GM19035 (cell line): Measurements from ENCODE around the gene PLA2G2F.

Source experiments
- ATAC-seq: cut with Tn5 transposase; IDR thresholded peaks from one replicate; pipeline ENCODE4 v1.9.1; 2021; ENCODE audit not compliant: unreplicated experiment

Gene PLA2G2F

GRCh38 chr1:20167126-20167525 is 28.0 kb downstream of the PLA2G2F start:
- no peak for ATAC-seq

- no peak for ATAC-seq
Measured at GRCh38 chr1:20168564-20169491, 29.7 kb downstream of the PLA2G2F start.

- no peak for ATAC-seq
Measured at GRCh38 chr1:20169932-20170331, 30.8 kb downstream of the PLA2G2F start.

GRCh38 chr1:20172033-20172590 is 33.0 kb downstream of the PLA2G2F start:
- ATAC-seq = no peak

DNA sequence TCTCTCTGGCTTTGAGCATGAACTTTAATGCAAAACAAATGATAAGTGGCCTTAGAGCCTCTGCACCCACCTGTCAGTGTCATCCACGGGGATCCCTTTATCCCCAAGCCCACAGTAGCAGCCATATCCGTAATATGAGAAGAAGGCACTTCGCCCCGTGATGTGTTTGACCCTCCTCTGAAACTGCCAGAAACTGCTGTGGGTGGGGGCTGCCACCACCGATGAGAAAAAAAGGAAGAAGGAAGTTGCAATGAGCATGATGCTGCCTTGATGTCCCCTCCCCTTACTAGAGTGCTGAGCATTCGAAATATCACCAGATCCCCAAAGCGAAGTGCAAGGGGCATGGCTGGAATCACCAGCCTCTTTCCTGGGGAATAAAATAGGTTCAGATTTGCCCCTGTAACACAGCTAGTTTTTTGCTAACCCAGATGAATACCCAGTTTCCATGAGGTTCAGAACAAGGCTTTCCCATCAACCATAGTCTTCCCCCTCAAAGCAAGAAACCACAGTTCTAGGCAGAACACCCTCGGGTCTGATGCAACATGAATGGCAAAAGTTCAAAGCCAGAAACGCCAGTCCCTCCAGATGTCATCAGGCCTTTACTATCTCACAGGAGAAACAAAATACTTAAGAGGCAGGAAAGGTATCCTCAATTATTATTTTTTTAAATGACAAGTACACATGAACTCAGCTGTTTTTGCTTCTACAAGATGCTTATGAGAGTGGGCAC is 36.0 kb downstream of the PLA2G2F start:
- no peak for ATAC-seq

GRCh38 chr1:20178634-20179370 is 39.7 kb downstream of the PLA2G2F start:
- no peak for ATAC-seq

DNA sequence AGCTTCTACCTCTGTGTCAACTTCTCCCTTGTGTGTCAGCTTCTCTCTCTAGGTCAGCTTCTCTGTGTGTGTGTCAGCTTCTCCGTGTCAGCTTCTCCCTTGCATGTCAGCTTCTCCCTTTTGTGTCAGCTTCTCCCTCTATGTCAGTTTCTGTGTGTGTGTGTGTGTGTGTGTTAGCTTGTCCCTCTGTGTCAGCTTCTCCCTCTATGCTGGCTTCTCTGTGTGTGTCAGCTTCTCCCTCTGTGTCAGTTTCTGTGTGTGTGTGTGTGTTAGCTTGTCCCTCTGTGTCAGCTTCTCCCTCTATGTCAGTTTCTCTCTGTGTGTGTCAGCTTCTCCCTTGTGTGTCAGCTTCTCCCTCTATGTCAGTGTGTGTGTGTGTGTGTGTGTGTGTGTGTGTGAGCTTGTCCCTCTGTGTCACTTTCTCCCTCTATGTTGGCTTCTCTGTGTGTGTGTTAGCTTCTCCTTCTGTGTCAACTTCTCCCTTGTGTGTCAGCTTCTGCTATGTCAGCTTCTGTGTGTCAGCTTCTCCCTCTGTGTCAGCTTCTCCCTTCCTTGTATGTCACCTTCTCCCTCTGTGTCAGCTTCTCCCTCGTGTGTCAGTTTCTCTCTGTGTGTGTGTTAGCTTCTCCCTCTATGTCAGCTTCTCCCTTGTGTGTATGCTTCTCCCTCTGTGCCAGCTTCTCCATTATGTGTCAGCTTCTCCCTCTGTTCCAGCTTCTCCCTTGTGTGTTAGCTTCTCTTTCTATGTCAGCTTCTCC is 40.4 kb downstream of the PLA2G2F start:
- no peak for ATAC-seq

DNA sequence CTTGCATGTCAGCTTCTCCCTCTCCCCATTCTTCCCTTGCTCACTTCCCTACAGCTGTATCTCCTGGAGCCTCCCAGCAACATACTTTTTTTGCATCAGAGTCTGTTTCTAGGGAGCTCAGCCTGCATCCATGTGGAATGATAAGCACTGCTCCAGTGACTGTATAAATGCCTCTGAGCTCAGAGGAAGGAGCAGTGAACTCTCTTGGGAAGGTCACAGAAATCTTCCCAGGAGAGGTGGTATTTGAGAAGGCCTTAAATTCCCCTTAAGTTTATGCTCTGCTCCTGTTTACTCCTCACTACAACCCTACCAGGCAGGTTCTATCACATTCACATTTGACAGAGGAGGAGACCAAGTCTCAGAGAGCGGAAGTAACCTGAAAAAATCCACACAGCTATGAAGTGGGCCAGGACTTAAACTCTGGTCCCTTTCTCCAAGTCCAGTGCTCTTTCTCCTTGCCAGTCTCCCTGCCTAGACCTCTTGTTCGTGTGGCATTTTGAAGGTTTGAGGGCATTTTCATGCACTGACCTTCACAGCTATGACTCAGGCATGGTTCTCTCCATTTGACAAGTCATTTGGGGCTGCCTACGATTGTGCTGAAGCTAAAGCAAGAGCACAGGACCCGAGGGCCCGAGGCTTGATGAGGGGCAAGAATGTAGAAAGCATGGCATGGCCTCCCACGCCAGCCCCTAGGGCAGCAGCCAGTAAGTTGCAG is 41.2 kb downstream of the PLA2G2F start:
- no peak for ATAC-seq

GRCh38 chr1:20180844-20181207 is 41.7 kb downstream of the PLA2G2F start:
- ATAC-seq = no peak

DNA sequence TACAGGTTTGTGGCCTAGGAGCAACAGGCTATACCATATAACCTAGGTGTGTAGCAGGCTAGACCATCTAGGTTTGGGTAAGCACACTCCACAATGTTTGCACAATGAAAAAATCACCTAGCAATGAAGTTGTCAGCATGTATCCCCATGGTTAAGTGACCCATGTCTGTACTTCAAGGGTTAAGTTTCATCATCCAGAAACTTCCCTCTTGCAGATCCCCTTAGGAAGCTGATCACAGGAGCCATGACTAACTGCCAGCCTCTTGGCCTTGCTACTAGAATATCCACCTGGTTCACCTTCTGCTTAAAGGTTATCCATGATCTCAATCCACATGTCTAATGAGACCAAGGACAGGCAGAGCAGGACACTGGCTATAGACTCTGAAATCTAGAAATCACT is 43.3 kb downstream of the PLA2G2F start:
- no peak for ATAC-seq

DNA sequence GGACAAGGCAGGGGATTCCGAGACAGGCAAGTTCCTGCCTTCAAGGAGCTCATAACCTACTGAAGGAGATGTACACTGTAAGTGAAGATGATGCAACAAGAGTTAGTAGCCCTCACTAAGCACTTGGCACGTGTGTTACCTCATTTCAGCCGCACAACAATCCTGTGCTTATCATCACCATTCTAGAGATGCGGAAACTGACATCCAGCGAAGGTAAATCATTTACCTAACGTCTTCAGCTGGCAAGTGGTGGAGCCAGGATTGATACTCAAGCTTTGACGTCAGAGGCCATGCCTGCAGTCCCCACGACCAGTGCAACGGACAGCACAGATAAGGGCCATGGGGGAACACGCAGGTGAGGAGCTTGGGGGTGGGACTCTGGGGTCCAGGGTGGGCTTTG is 43.9 kb downstream of the PLA2G2F start:
- ATAC-seq = no peak

DNA sequence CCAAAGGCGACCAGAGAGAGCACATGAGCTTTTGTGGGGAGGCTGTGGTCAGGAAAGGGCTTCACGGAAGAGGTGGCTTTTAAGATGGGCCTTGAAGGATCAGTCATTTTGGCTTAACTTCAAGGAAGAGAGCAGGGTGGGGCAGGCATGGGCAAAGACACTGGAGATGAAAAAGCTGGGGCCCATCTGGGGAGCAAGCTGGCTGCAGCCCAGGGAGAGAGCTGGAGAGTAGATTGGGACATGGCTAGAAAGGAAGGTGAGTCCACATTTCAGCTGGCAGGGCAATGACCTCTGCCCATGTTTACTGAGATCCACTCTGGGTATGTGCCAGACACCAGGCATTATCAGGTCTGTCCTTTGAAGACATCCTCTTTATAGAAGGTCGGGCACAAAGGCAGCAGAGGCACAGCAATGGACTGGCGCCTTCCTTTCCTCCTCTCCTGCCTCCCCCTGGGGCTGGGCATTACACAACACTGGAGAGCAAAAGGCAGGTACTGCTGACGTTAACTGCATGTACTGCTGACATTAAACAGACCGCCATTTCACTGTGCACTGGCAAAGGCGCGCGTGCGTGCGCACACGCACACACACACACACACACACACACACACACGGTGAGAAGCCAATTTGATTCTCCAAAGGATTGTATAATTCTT is 44.6 kb downstream of the PLA2G2F start:
- ATAC-seq = no peak

DNA sequence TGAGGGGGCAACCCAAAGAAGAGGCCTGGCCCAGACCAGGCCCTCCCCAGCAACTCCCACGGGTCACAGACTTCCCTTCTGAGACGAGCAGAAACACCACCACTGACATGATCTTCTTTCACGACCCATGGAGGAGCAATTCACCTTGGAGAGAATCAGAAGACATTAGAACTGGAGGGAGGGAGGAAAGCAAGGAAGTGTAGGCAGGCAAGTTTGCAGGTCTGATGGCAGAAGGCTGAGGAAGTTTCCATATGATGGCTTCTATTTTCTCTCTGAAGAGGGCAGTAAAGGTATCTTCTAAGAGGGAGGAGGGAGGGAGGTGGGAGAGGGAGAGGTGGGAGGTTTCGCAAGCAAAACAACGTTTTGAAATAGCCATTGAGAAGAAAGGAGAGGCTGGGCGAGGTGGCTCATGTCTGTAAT is 45.4 kb downstream of the PLA2G2F start:
- no peak for ATAC-seq

GRCh38 chr1:20184997-20185833 is 46.1 kb downstream of the PLA2G2F start:
- no peak for ATAC-seq

DNA sequence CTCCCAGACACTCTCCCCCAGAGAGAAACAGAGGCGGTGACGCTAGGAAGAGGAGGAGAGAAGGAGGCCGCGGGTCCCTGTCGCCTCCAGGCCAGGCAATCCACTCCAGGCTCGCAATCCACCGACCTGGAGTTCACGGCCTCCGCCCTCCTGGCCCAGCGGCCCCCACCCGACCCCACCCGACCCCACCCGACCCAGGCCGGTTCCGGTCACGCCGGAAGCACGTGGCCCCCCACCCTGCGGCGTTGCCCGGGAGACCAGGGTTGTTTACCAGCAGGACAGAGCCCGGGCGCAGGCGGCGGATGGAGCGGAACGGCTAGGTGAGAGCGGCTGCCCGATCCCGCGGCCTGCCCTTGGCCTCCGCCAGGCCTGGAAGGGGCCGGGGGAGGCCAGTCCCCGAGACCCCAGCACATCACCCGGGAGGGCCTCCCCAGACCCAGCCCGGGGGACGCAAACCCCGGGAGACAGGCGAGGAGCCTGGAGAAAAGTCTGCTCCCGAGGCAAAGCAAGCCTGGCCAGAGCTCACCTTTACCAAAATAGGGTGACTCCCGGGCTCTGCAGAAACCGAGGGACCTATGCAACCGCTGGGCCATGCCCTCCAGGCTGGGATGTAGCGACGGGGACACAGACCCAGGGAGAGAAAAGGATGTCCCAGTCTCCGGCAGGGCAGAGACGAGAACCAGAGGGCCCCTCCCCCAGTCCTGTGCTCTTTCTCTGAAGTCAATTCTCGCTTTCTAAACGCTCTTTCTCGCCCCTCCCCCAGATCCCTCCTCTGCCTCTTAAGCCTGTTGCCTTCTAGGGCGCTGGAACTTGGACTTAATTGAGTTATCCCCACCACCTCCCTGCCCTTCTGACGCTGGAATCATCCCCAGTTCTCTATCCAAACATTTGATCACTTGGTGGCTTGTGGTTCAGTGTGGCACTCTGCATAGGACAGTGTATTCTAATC is 47.0 kb downstream of the PLA2G2F start, which contains the start of the genes PLA2G2C and UBXN10:
PLA2G2C (minus strand) TSS at position 685 of the 949 bp plus-strand sequence. CDS start 9,155 bp downstream, outside the sequence.
UBXN10 (plus strand) TSS at position 263 of the 949 bp plus-strand sequence. CDS start 4,466 bp downstream, outside the sequence.
- no peak for ATAC-seq

- ATAC-seq = no peak
Measured at GRCh38 chr1:20187103-20187812, 48.1 kb downstream of the PLA2G2F start.
